ENCODE measurements around the gene CCDC73. TPM values are rescaled to one million over a fixed set of nuclear protein-coding genes. Genes with fewer than 3 reads are reported as not detected.
"Not testable (repeated sequence)": the region's sequence is repeated elsewhere in the genome, so short reads cannot be mapped to it uniquely, and the experiment has no call there.

CCDC73 gene
- total RNA-seq, 1 donor from 2014 or later, result not detected

DNA sequence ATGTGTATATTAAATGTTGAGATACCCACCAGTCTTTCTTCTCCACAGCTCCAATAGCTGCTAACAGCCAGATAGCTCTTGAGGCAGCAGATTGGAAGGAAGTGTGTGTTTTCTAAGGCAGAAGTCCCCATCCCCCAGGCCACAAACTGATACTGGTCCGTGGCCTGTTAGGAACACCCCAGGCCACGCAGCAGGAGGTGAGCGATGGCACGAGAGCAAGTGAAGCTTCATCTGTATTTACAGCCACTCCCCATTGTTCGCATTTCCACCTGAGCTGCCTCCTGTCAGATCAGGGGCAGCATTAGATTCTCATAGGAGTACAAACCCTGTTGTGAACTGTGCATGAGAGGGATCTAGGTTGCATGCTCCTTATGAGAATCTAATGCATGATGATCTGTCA lies 12.7 kb downstream of the CCDC73 start:
- TF ChIP-seq, protein P1, sequence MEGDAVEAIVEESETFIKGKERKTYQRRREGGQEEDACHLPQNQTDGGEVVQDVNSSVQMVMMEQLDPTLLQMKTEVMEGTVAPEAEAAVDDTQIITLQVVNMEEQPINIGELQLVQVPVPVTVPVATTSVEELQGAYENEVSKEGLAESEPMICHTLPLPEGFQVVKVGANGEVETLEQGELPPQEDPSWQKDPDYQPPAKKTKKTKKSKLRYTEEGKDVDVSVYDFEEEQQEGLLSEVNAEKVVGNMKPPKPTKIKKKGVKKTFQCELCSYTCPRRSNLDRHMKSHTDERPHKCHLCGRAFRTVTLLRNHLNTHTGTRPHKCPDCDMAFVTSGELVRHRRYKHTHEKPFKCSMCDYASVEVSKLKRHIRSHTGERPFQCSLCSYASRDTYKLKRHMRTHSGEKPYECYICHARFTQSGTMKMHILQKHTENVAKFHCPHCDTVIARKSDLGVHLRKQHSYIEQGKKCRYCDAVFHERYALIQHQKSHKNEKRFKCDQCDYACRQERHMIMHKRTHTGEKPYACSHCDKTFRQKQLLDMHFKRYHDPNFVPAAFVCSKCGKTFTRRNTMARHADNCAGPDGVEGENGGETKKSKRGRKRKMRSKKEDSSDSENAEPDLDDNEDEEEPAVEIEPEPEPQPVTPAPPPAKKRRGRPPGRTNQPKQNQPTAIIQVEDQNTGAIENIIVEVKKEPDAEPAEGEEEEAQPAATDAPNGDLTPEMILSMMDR (IDR thresholded peaks at IDR 0.05), result no peak
- no peaks in the 10 kb centered on the region for H3K4me1 ChIP-seq
- no peak overlapping the region for H3K27ac ChIP-seq
- no peak overlapping the region for H3K4me3 ChIP-seq
- no peaks in the 10 kb centered on the region for H3K9me3 ChIP-seq
- DNase-seq (no peak), ATAC-seq (no peak)
- peaks cover 3% of the 10 kb centered on the region for H3K27me3 ChIP-seq
- no peaks in the 10 kb centered on the region for H3K36me3 ChIP-seq
- intact Hi-C loops (cut with DNase I), result no loop called here

DNA sequence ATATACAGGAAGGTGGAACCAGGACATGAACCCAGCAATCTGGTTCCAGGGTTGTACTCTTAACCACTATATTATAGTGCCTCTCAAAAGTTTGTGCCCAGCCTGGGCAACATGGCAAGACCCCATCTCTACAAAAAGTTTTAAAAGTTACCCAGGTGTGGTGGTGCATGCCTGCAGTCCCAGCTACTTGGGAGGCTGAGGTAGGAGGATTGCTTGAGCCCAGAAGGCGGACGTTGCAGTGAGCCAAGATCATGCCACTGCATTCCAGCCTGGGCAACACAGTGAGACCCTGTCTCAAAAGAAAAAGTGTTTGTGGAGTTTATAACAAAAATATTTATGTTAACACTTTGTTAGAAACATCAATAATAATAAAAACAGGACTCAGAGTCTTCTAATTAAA lies 13.6 kb downstream of the CCDC73 start:
- H3K36me3 ChIP-seq; H3K27me3 ChIP-seq; intact Hi-C loops (cut with DNase I); H3K4me3 ChIP-seq; H3K4me1 ChIP-seq; ATAC-seq; DNase-seq; H3K9me3 ChIP-seq; H3K27ac ChIP-seq: not testable (repeated sequence)

DNA sequence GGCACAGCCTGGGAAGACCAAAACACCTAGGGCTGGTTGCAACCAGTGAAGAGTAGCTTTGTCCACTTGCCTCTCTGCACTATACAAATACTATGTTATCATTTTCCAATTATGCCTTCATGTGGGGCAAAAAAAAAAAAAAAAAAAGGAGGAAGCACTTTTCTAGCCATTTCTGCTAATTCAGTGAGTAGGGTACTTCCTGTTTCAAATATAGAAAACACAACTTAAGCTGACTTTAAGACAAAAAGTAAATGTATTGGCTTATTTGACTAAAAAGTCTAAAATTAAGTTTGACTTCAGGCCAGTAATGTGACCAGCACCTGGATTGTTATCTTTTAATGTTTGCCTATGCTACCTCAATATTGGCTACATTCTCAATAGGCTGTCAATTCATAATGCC lies 15.3 kb downstream of the CCDC73 start:
- Histone ChIP-seq H3K36me3 (no peaks in the 10 kb centered on the region), H3K27ac (no peak overlapping the region), H3K4me3 (no peak overlapping the region), H3K4me1 (no peaks in the 10 kb centered on the region), H3K27me3 (no peaks in the 10 kb centered on the region), H3K9me3 (no peaks in the 10 kb centered on the region)
- ATAC-seq (no peak), DNase-seq (no peak)
- intact Hi-C loops (cut with DNase I), result no loop called here
- TF ChIP-seq, protein P1 (IDR thresholded peaks at IDR 0.05), result no peak

DNA sequence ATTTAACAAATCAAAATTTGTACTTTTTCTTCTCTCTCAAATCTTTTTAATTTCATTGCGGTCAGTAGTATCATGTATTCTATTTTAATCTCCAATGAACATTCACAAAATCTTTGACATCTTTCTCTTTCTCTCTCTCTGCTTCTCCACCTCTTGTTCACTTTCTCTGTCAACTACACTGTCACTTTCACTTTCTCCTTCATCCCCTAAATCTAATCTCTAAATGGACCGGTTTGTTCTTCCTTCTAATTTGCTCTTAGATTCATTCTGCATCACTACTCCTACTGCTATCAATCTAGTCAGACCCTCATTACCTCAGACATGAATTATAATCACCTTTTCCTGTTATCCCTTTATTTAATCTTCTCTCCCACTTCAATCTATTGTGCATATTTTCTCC lies 18.6 kb downstream of the CCDC73 start:
- no peak overlapping the region for H3K27ac ChIP-seq
- no peaks in the 10 kb centered on the region for H3K27me3 ChIP-seq
- H3K36me3 ChIP-seq, result no peaks in the 10 kb centered on the region
- DNase-seq, result no peak
- no peaks in the 10 kb centered on the region for H3K9me3 ChIP-seq
- intact Hi-C loops (cut with DNase I), result no loop called here
- no peaks in the 10 kb centered on the region for H3K4me1 ChIP-seq
- no peak overlapping the region for H3K4me3 ChIP-seq
- no peak for ATAC-seq
- TF ChIP-seq, protein P1 (IDR thresholded peaks at IDR 0.05), result no peak

DNA sequence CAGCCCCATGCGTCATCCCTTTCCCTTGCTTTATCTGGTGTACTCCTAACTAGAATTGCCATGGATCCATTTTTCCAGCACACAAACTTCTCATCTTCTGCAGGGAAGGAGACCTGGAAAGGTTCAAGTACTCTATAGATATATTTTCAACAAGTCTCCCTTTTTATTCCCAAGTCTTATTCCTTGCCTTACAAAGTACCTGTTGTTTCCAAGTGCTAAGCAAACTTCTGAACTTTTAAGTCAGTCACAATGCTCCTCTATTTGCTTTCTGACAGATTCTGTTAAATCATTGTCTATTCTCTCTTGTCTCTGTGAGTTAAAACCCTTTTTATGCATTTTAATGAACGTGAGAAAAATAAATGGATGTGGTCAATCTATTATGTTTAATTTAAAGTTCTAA lies 20.4 kb downstream of the CCDC73 start:
- H3K27ac ChIP-seq, result no peak overlapping the region
- no peak overlapping the region for H3K4me3 ChIP-seq
- intact Hi-C loops (cut with DNase I), result no loop called here
- no peak for ATAC-seq
- TF ChIP-seq, protein P1 (IDR thresholded peaks at IDR 0.05), result no peak
- no peaks in the 10 kb centered on the region for H3K4me1 ChIP-seq
- H3K9me3 ChIP-seq, result no peaks in the 10 kb centered on the region
- no peaks in the 10 kb centered on the region for H3K27me3 ChIP-seq
- no peaks in the 10 kb centered on the region for H3K36me3 ChIP-seq
- DNase-seq, result no peak

DNA sequence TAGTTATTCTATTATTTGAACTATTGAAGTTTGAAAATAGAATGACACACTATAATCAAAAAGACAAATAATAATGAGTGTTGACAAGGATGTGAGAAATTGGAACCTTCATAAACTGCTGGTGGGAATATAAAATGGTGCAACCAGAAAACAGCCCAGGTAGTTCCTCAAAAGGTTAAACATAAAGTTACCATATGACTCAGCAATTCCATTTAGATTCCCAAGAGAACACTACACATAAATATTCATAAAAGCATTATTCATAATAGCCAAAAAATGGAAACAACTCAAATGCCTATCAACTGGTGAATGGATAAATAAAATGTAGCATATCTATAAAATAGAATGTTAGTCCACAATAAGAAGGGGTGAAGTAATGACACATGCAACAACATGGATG lies 21.7 kb downstream of the CCDC73 start:
- H3K4me1 ChIP-seq, result no peaks in the 10 kb centered on the region
- no peaks in the 10 kb centered on the region for H3K9me3 ChIP-seq
- DNase-seq (no peak), ATAC-seq (no peak)
- TF ChIP-seq, protein P1 (IDR thresholded peaks at IDR 0.05), result no peak
- H3K4me3 ChIP-seq, result no peak overlapping the region
- no peaks in the 10 kb centered on the region for H3K27me3 ChIP-seq
- no peaks in the 10 kb centered on the region for H3K36me3 ChIP-seq
- no peak overlapping the region for H3K27ac ChIP-seq
- intact Hi-C loops (cut with DNase I), result no loop called here

DNA sequence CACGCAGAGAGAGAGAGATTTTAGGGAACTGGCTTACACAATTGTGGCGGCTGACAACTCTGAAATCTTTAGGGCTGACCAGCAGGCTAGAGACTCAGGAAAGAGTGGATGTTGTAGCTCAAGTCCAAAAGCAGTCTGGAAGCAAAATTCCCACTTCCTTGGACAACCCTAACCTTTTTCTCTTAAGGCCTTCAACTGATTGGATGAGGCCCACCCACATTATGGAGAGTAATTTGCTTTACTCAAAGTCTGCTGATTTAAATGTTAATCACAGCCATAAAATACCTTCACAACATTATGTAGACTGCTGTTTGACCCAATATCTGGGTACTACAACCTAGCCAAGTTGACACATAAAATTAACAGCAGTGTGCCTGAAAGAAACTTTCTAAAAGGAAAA lies 32.7 kb downstream of the CCDC73 start:
- H3K36me3 ChIP-seq; intact Hi-C loops (cut with DNase I); H3K27me3 ChIP-seq; H3K9me3 ChIP-seq; DNase-seq; H3K4me3 ChIP-seq; H3K27ac ChIP-seq; H3K4me1 ChIP-seq; ATAC-seq: not testable (repeated sequence)

All from upper lobe of right lung (tissue), 1 donor.